GM15510 (cell line): ENCODE measurements around the gene LRRC23.

ENCODE experiments used
- POLR2A ChIP-seq: IDR thresholded peaks from 3 replicates; pipeline ENCODE4 v1.6.1; 2011; ENCODE audit warnings: borderline replicate concordance; ENCODE audit not compliant: insufficient read length; ENCODE audit errors: extremely low read depth

Gene LRRC23

DNA sequence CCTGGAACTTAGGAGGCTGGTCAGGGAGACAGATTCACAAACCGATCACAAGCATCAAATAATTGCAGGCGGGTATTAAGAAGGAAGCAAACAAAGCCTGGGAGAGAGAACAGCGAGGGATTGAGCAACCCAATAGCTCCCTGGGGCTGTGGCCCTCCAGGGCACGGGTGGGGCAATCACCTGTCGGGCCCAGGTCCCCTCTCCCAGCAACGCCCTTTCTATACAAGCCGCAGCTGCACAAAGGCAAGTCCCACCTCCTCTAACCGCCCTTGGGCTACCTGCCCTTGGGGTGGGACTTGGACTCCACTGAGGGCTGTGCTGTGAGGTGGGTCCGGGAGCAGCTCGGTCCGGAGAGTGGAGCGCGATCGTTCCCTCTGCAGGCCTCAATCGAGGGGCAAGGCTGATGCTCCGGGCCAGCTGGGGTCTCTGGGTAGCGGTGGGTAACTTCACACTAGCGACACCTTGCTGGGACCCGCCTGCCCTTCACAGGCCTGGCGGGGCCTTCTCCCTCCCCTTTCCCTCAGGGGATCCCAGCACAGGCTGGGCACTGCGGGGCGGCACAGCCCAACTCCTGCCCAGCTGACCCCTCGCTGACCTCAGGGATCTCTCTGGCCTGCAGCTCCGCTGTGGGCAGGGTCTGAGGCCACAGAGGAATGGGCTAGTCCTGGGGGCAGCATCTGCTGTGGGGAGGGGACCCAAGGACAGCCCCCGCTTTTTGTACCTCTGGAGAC lies 57.8 kb downstream of the LRRC23 start:
- TF ChIP-seq POLR2A = no peak

DNA sequence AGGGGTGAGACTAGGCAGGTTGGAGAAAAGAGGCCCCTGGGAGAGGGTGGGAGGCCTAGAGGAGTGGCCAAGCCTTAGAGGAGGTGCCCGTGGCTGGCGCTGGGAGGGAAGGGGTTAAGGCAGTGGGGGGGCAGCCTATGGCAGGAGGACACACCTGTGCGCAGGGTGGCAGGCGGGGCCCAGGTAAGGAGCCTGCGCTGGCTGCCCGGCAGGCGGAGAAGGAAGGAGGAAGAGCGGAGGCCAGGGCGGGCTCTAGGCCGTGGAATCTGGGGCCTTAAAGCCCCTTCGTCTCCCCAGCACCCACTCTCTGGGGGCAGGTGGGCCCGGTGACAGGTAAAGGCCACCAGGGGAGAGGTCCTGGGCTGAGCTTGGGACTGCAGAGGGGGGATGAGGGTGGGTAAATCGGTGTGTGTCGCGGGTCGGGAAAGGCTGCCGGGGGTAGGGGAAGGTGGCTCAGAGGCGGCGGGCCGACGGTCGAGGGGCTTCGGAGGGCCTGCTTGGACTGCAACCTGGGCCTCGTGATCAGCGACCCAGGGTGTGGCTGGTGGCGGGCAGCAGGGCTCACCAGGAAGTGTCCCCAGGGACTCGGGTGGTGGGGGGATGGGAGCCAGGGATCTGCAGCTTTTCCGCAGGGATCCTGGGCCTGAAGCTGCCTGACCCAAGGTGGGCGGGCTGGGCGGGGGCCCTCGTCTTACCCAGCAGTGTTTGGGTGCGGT lies 58.6 kb downstream of the LRRC23 start:
- TF ChIP-seq POLR2A = no peak
